CD14-positive monocyte (primary cell): ENCODE data around the gene KLC1. TPM values are rescaled to one million over a fixed set of nuclear protein-coding genes. Genes with fewer than 3 reads are reported as not detected.

ENCODE experiments used
- DNase-seq, 3 donors: peaks; one replicate each; pipeline ENCODE4 v3.0.0-alpha.2; 2011 to 2022
- H2AFZ ChIP-seq: 2 replicates; pipeline ENCODE4 v1.6.0; 2012; ENCODE audit warnings: mild to moderate bottlenecking, low read depth, low read length, inconsistent platforms; ENCODE audit not compliant: insufficient read depth, poor library complexity, severe bottlenecking
- H3K27ac ChIP-seq, 2 donors: 1 replicate in 1 of 2; 2 replicates in 1 of 2; pipeline ENCODE4 v1.5.1; 2012 to 2013; ENCODE audit warnings: low read length in 2 of 2, control low read depth in 1 of 2, inconsistent platforms in 1 of 2, low read depth in 1 of 2, mild to moderate bottlenecking in 1 of 2
- H3K27me3 ChIP-seq, 2 donors: one replicate each; pipeline versions ENCODE4 v1.6.0 to v1.6.1; 2011 to 2013; ENCODE audit warnings: low read length in 2 of 2; ENCODE audit not compliant: control insufficient read depth in 2 of 2, insufficient read depth in 2 of 2
- H3K36me3 ChIP-seq, 2 donors: replicated peaks in 1 of 2; 1 replicate in 1 of 2; 2 replicates in 1 of 2; pipeline versions ENCODE4 v1.5.1 to v1.6.1; 2012 to 2013; ENCODE audit warnings: low read length in 2 of 2, control low read depth in 1 of 2, inconsistent platforms in 1 of 2, mild to moderate bottlenecking in 1 of 2; ENCODE audit not compliant: insufficient read depth in 2 of 2, control insufficient read depth in 1 of 2
- H3K4me1 ChIP-seq, 2 donors: 1 replicate in 1 of 2; 2 replicates in 1 of 2; pipeline versions ENCODE4 v1.5.1 to v1.6.1; 2012 to 2013; ENCODE audit warnings: low read length in 2 of 2, control low read depth in 1 of 2, inconsistent platforms in 1 of 2, mild to moderate bottlenecking in 1 of 2, moderate library complexity in 1 of 2; ENCODE audit not compliant: insufficient read depth in 2 of 2, control insufficient read depth in 1 of 2
- H3K4me2 ChIP-seq: replicated peaks from 2 replicates; pipeline ENCODE3; 2012; ENCODE audit warnings: low read length, moderate library complexity, mild to moderate bottlenecking; ENCODE audit not compliant: poor library complexity, severe bottlenecking; ENCODE audit errors: extremely low read depth
- H3K4me3 ChIP-seq, 3 experiments: fragments of 200-600 bp in 1 of 3; sonication (generic) in 1 of 3; replicated peaks in 1 of 3; 1 replicate in 2 of 3; 2 replicates in 1 of 3; pipeline ENCODE4 v1.5.1; 2011 to 2013; ENCODE audit warnings: low read length in 3 of 3, mild to moderate bottlenecking in 3 of 3, control low read depth in 2 of 3, low read depth in 2 of 3, inconsistent platforms in 1 of 3, moderate library complexity in 1 of 3
- H3K79me2 ChIP-seq: 2 replicates; pipeline ENCODE4 v1.6.0; 2012; ENCODE audit warnings: mild to moderate bottlenecking, control low read depth, inconsistent platforms, low read length, moderate library complexity; ENCODE audit not compliant: insufficient read depth
- H3K9ac ChIP-seq: 2 replicates; pipeline ENCODE4 v1.6.0; 2017; ENCODE audit warnings: low read length, mild to moderate bottlenecking; ENCODE audit not compliant: insufficient read depth, poor library complexity, severe bottlenecking
- H3K9me3 ChIP-seq, 2 donors: replicated peaks in 1 of 2; 1 replicate in 1 of 2; 2 replicates in 1 of 2; pipeline versions ENCODE4 v1.5.1 to v1.6.1; 2012 to 2013; ENCODE audit warnings: low read length in 2 of 2, control low read depth in 1 of 2; ENCODE audit not compliant: control insufficient read depth in 1 of 2, insufficient read depth in 1 of 2
- H4K20me1 ChIP-seq: 2 replicates; pipeline ENCODE4 v1.6.0; 2012; ENCODE audit warnings: mild to moderate bottlenecking, low read length, control low read depth, moderate library complexity; ENCODE audit not compliant: insufficient read depth
- H3K27ac Mint-ChIP-seq, 7 donors: one replicate each; pipeline ENCODE4 v1.8.0; 2020; ENCODE audit warnings: mild to moderate bottlenecking in 7 of 7, mixed read lengths in 7 of 7, moderate library complexity in 6 of 7, inconsistent platforms in 2 of 7
- H3K27me3 Mint-ChIP-seq, 3 donors: one replicate each; pipeline ENCODE4 v1.8.0; 2021 to 2022; ENCODE audit warnings: low read depth in 3 of 3, mild to moderate bottlenecking in 3 of 3, mixed read lengths in 3 of 3, moderate library complexity in 3 of 3, inconsistent platforms in 1 of 3
- H3K36me3 Mint-ChIP-seq, 2 donors: one replicate each; pipeline ENCODE4 v1.8.0; 2020; ENCODE audit warnings: mixed read lengths in 2 of 2, inconsistent platforms in 1 of 2, mild to moderate bottlenecking in 1 of 2
- H3K4me1 Mint-ChIP-seq: one replicate; pipeline ENCODE4 v1.8.0; 2020; ENCODE audit warnings: mild to moderate bottlenecking, mixed read lengths
- H3K4me3 Mint-ChIP-seq, 2 donors: one replicate each; pipeline ENCODE4 v1.8.0; 2020; ENCODE audit warnings: mild to moderate bottlenecking in 2 of 2, mixed read lengths in 2 of 2, moderate library complexity in 1 of 2
- H3K9me3 Mint-ChIP-seq, 7 donors: one replicate each; pipeline ENCODE4 v1.8.0; 2020 to 2022; ENCODE audit warnings: mixed read lengths in 7 of 7, mild to moderate bottlenecking in 6 of 7, moderate library complexity in 6 of 7, inconsistent platforms in 2 of 7
- CTCF ChIP-seq: fragments of 200-600 bp; IDR thresholded peaks from one replicate; pipeline ENCODE4 v1.8.0; 2022; ENCODE audit warnings: antibody characterized with exemption, mild to moderate bottlenecking
- WGBS: methylation state at CpG from one replicate; pipeline ENCODE4 v1.1.5; 2013; ENCODE audit warnings: missing lambda C conversion rate; ENCODE audit not compliant: insufficient coverage; 5-methylcytosine and 5-hydroxymethylcytosine counted together
- intact Hi-C, 2 donors: fragments of 100-400 bp; cut with micrococcal nuclease; formaldehyde crosslinking; loops; one replicate each; pipeline versions ENCODE4 v1.15.0 to v1.15.1; 2023
- polyA plus RNA-seq, 3 donors: library from polyadenylated mRNA; depleted of rRNA in 1 of 3; unstranded in 2 of 3; stranded (reverse) in 1 of 3; fragments of 300-500 nt in 2 of 3; fragments of >200 nt in 1 of 3; fragmentation: Illumina TruSeq in 2 of 3; gene quantifications; 1 replicate in 2 of 3; 2 replicates in 1 of 3; pipeline ENCODE4 v1.2.3, GENCODE V29; 2012 to 2021

KLC1 gene
- polyA plus RNA-seq, 3 donors: 41.5 to 108 (median 46.6) TPM

- H3K36me3 ChIP-seq: no peaks in the 10 kb centered on the region
- intact Hi-C loops: no loop called here
- Mint-ChIP-seq H3K27me3 (peaks cover 22 to 36% (median 25%) of the 10 kb centered on the region in 3 donors), H3K4me3 (no peak overlapping the region), H3K4me1 (peaks cover 15% of the 10 kb centered on the region), H3K9me3 (no peaks in the 10 kb centered on the region), H3K27ac (no peak overlapping the region), H3K36me3 (no peaks in the 10 kb centered on the region)
- H3K9ac ChIP-seq: no peak overlapping the region
- H3K4me2 ChIP-seq: no peak overlapping the region
- no peaks in the 10 kb centered on the region for H3K79me2 ChIP-seq
- TF ChIP-seq CTCF: no peak
- WGBS: no CpG with 5 or more reads among the region's 5 CpGs
- no peak for DNase-seq
- H2AFZ ChIP-seq: no peak overlapping the region
- no peaks in the 10 kb centered on the region for H4K20me1 ChIP-seq
- peaks cover 12 to 18% of the 10 kb centered on the region in 2 donors for H3K4me1 ChIP-seq
- no peak overlapping the region for H3K27ac ChIP-seq
- peaks cover 0 to 23% of the 10 kb centered on the region in 2 donors for H3K27me3 ChIP-seq
- no peak overlapping the region for H3K4me3 ChIP-seq
- no peaks in the 10 kb centered on the region for H3K9me3 ChIP-seq
Measured at GRCh38 chr14:103621860-103622259, 7.2 kb upstream of the KLC1 start.

GRCh38 chr14:103623308-103623707 lies 5.7 kb upstream of the KLC1 start:
- no peak for TF ChIP-seq CTCF
- Histone ChIP-seq H3K4me2 (no peak overlapping the region), H2AFZ (no peak overlapping the region), H3K27ac (no peak overlapping the region), H3K27me3 (peaks cover 0 to 23% of the 10 kb centered on the region in 2 donors), H4K20me1 (no peaks in the 10 kb centered on the region), H3K79me2 (no peaks in the 10 kb centered on the region), H3K4me3 (no peak overlapping the region), H3K9ac (no peak overlapping the region), H3K36me3 (no peaks in the 10 kb centered on the region), H3K4me1 (peaks cover 20 to 28% of the 10 kb centered on the region in 2 donors), H3K9me3 (no peaks in the 10 kb centered on the region)
- intact Hi-C loops: no loop called here
- Mint-ChIP-seq H3K36me3 (peaks cover 0 to 4% of the 10 kb centered on the region in 2 donors), H3K9me3 (no peaks in the 10 kb centered on the region), H3K4me1 (peaks cover 23% of the 10 kb centered on the region), H3K27ac (no peak overlapping the region), H3K27me3 (peaks cover 17 to 39% (median 25%) of the 10 kb centered on the region in 3 donors), H3K4me3 (no peak overlapping the region)
- no peak for DNase-seq
- 94% methylated on average over 4 of the region's 4 CpGs for WGBS
